AG09309 (cell line): ENCODE measurements around the gene HAPLN3.

Experiments
- DNase-seq: peaks from one replicate; pipeline ENCODE4 v3.0.0-alpha.2; 2010; ENCODE audit warnings: low read depth
- H3K4me3 ChIP-seq: 2 replicates; pipeline ENCODE4 v1.5.1; 2011; ENCODE audit warnings: mild to moderate bottlenecking, low read depth, low read length, moderate library complexity; ENCODE audit not compliant: control insufficient read depth
- CTCF ChIP-seq: IDR thresholded peaks from 2 replicates; pipeline ENCODE4 v1.5.1; 2011; ENCODE audit warnings: mild to moderate bottlenecking, low read depth, low read length, inconsistent platforms; ENCODE audit not compliant: insufficient read depth, control insufficient read depth; ENCODE audit errors: missing control alignments

Gene HAPLN3

GRCh38 chr15:88909956-88910831, 14.8 kb upstream of the HAPLN3 start:
- peak overlapping the region; percentile 65 for H3K4me3 ChIP-seq
- DNase-seq = no peak
- no peak for TF ChIP-seq CTCF

- no peak for TF ChIP-seq CTCF
- peak overlapping the region; percentile 6 for H3K4me3 ChIP-seq
- no peak for DNase-seq
Observed at GRCh38 chr15:88908697-88909621, 13.6 kb upstream of the HAPLN3 start.

- H3K4me3 ChIP-seq = no peak overlapping the region
- no peak for DNase-seq
- no peak for TF ChIP-seq CTCF
Observed at GRCh38 chr15:88908123-88908522, 12.8 kb upstream of the HAPLN3 start.

- DNase-seq = no peak
- no peak overlapping the region for H3K4me3 ChIP-seq
- no peak for TF ChIP-seq CTCF
Observed at GRCh38 chr15:88907111-88907510, 11.8 kb upstream of the HAPLN3 start.

GRCh38 chr15:88906551-88906950, 11.2 kb upstream of the HAPLN3 start:
- TF ChIP-seq CTCF = no peak
- DNase-seq = no peak
- H3K4me3 ChIP-seq = no peak overlapping the region

- no peak for DNase-seq
- TF ChIP-seq CTCF = no peak
- no peak overlapping the region for H3K4me3 ChIP-seq
Observed at GRCh38 chr15:88906130-88906529, 10.8 kb upstream of the HAPLN3 start.
